ENCODE data around the gene C17orf107.
A peak's percentile ranks its signal among the peaks of the same experiment; 100 is the strongest.

The C17orf107 gene

GRCh38 chr17:4938688-4939545 lies 39.6 kb downstream of the C17orf107 start:
- no peak for DNase-seq

GRCh38 chr17:4939546-4939795 lies 40.1 kb downstream of the C17orf107 start:
- no peak for DNase-seq

GRCh38 chr17:4939796-4940554 lies 40.6 kb downstream of the C17orf107 start, which contains the start of the genes RNF167 and SLC25A11:
RNF167 (plus strand) TSS chr17:4940268; CDS start chr17:4940910, 642 bp downstream.
SLC25A11 (minus strand) TSS chr17:4940046; CDS start chr17:4939910, 136 bp downstream.
- peak; percentile 71 for DNase-seq

GRCh38 chr17:4940555-4941318 lies 41.4 kb downstream of the C17orf107 start:
- no peak for DNase-seq

- DNase-seq: no peak
Observed at GRCh38 chr17:4941319-4941610, 41.9 kb downstream of the C17orf107 start.

- DNase-seq: no peak
Observed at GRCh38 chr17:4942760-4943508, 43.6 kb downstream of the C17orf107 start.

- no peak for DNase-seq
Observed at GRCh38 chr17:4944163-4944553, 44.8 kb downstream of the C17orf107 start.

- no peak for DNase-seq
Observed at GRCh38 chr17:4944554-4945175, 45.3 kb downstream of the C17orf107 start.

GRCh38 chr17:4945176-4945943 lies 46.0 kb downstream of the C17orf107 start:
- no peak for DNase-seq

- no peak for DNase-seq
Observed at GRCh38 chr17:4945944-4946280, 46.6 kb downstream of the C17orf107 start.

- no peak for DNase-seq
Observed at GRCh38 chr17:4946312-4946976, 47.1 kb downstream of the C17orf107 start.

GRCh38 chr17:4947010-4947410 lies 47.7 kb downstream of the C17orf107 start:
- DNase-seq: no peak

GRCh38 chr17:4947411-4948165 lies 48.3 kb downstream of the C17orf107 start:
- DNase-seq: no peak

GRCh38 chr17:4948166-4948930 lies 49.0 kb downstream of the C17orf107 start, which contains the start of gene PFN1:
PFN1 (minus strand) TSS chr17:4948530; CDS start chr17:4948394, 136 bp downstream.
- peak; percentile 77 for DNase-seq

- DNase-seq: peak; percentile 68
Observed at GRCh38 chr17:4948931-4949320, 49.6 kb downstream of the C17orf107 start.

GRCh38 chr17:4949321-4950074 lies 50.2 kb downstream of the C17orf107 start:
- DNase-seq: no peak

GRCh38 chr17:4950075-4950745 lies 50.9 kb downstream of the C17orf107 start:
- no peak for DNase-seq

GRCh38 chr17:4950746-4951204 lies 51.4 kb downstream of the C17orf107 start, which contains the start of gene ENO3:
ENO3 (plus strand) TSS chr17:4951119; CDS start chr17:4951830, 711 bp downstream.
- DNase-seq: no peak

Measured in KG1 (cell line).